Left hindlimb (tissue), 1 donor: ENCODE data around the gene CLIP3.

ENCODE experiments used
- DNase-seq: peaks from one replicate; pipeline ENCODE4 v3.0.0-alpha.2; 2018

CLIP3 gene

DNA sequence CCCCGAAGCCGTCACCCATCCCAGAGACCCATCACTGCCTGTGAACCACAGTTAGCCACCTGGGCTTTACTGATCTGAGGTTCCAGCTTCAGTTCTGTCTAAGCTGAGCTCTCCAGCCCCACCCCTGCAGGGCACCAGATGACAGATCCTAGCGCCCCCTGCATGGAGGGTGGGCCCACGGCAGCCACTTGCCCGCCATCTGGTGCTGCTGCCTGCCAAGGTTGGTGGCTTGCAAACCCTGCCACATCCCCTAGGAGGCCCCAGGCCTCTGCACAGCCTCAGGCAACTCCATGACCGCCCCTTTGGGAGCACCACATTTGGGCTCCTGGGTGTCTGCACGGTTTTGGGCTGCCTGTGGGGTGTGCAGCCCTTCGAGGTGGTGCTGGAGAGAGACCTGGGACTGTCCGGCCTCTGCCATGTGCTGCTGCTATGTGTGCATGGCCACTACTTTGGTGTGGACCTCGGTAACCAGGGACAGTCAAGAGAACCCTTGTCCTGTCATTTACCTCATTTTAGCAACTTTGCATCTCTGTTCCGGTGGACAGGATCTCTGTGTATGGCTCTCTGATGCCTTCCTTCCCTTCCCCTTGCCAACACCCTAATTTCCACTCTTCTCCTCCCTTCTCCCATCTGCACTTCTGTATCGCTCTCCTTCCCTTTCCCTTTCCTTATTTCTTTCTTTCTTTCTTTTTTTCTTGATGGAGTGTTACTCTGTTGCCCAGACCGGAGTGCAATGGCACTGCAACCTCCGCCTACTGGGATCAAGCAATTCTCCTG is 55.0 kb downstream of the CLIP3 start:
- DNase-seq, result no peak

DNA sequence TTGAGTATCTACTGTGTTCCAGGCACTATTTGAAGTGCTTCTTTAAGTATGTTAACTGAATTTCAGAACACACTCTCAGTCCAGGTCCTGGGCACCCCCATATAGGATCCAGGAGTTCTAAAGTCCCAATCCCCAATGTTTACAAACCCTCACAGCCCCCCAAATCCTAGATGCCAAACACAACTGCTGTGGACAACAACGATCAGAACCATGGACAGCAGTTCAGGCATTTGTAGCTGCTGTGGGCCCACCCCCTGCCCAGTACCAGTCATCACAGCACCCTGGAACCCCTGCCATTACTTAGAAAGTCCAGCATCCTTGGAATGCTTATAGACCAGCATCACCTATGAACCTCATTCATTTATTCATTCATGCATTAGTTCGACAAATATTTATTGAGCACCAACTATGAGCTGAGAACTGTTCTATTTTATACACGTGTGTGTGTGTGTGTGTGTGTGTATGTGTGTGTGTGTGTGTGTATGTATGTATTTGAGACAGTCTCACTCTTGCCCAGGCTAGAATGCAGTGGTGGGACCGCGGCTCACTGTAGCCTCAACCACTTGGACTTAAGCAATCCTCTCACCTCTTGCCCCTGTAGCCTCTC is 57.0 kb downstream of the CLIP3 start:
- DNase-seq, result no peak

DNA sequence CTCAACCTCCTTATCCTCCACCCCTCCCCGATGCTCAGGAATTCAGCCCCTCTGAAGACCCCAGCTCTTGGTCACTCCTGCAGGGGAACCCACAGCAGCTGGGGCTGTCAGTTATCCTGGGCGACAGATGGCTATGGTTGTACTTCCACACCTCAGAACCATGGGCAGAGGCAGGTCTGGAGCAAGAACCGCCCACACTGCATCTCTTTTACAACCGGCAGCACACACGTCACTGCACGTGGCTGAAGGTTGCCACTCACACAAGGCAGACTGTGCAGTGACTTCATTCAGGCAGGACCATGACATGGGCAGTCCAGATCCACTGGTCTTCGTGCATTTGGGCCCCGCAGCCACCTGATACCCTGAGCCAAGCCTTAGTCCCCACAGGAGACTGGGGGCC is 59.2 kb downstream of the CLIP3 start:
- no peak for DNase-seq

DNA sequence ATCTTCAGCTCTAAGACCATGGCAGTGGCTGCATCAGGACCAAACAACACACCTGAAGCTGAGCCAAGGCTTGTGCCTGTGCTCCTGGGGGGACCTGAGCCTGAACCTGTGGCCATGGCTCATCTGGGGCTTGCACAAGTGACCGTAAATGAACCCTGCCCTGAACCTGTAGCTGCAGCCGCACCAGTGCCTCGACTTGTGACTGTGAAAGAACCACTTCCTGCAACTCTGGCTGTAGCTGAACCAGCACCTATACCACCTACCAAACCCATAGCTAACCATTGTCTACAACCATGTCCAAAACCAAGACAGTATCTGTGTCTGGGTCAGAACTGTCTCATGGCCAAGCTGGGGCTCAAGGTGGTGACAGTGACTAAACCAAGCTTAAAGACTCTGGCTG is 65.9 kb downstream of the CLIP3 start:
- no peak for DNase-seq
